ENCODE results near the gene RET. TPM values are rescaled to one million over a fixed set of nuclear protein-coding genes. Genes with fewer than 3 reads are reported as not detected.

Gene RET
- total and polyA plus RNA-seq, 2 of the 13 experiments (the other 11 are each of a cell fraction or from before 2014, with no cell fraction given), result 0.02 TPM; not detected in 1

DNA sequence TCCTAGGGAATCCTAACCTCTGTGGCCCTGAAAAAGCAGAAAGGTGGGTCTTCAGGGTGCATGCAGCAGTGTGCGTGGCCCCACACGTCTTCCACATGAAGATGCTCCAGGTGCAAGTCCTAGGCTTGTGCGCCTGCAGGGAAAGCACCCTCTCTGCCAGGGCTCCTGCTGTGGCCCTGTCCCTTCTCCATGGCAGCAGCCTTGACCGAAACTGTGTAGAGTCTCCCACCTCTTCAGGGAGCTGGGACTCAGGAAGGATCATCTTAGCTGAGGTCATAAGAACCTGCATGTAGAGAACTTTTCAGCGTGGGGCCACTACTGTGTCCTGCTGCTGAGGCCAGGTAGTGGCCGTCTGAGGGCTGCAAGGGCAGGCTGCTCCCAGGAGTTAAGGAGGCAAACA, 55.0 kb downstream of the RET start:
- ATAC-seq, result no peak
- no TSS peak for BruUV-seq (replicated peaks)
- Histone ChIP-seq H3K4me2 (ENCODE audit: low read depth, low read length) (no peak overlapping the region), H3K9me3 (ENCODE audit: low read length) (no peaks in the 10 kb centered on the region), H3K27ac (ENCODE audit: extremely low read length, insufficient read depth, low read length) (no peak overlapping the region), H4K20me1 (ENCODE audit: insufficient read depth, low read length) (no peaks in the 10 kb centered on the region), H3K4me3 (replicated peaks in 1 of 3; ENCODE audit: insufficient read depth in 1 of 3, low read depth in 2 of 3, low read length in 3 of 3) (no peak overlapping the region), H3K4me1 (ENCODE audit: insufficient read depth, low read length) (peaks cover 6% of the 10 kb centered on the region), H2AFZ (ENCODE audit: low read length) (no peak overlapping the region), H3K79me2 (ENCODE audit: insufficient read depth, low read length) (no peaks in the 10 kb centered on the region), H3K36me3 (replicated peaks in 1 of 2; ENCODE audit: control insufficient read depth in 1 of 2, insufficient read depth in 2 of 2, low read length in 2 of 2) (no peaks in the 10 kb centered on the region), H3K9ac (ENCODE audit: insufficient read depth, low read depth, low read length) (no peak overlapping the region), H3K27me3 (ENCODE audit: control insufficient read depth in 1 of 2, insufficient read depth in 2 of 2, low read length in 2 of 2) (peaks cover 4 to 39% of the 10 kb centered on the region in 2 experiments)
- ChIA-PET CTCF (ENCODE audit: low intra/inter-chr PET ratio, low total read pairs) (no interaction called here), POLR2A (no interaction called here)
- TF ChIP-seq HIVEP1 (CRISPR knock-in tag; IDR thresholded peaks at IDR 0.05) (no peak), TEAD2 (CRISPR knock-in tag; IDR thresholded peaks at IDR 0.05) (no peak), ZNF773 (CRISPR knock-in tag; IDR thresholded peaks at IDR 0.05; ENCODE audit: borderline replicate concordance) (no peak), HOXA9 (CRISPR knock-in tag; IDR thresholded peaks at IDR 0.05; ENCODE audit: borderline replicate concordance) (no peak), ZNF121 (CRISPR knock-in tag; IDR thresholded peaks at IDR 0.05) (no peak), ZBTB42 (CRISPR knock-in tag; IDR thresholded peaks at IDR 0.05) (no peak), MAFK (conservative IDR thresholded peaks at IDR 0.05 in 1 of 2, IDR thresholded peaks at IDR 0.05 in 1 of 2; ENCODE audit: low read length in 2 of 2) (no peak), ZBTB7A (CRISPR knock-in tag; IDR thresholded peaks at IDR 0.05) (no peak), JUND (CRISPR knock-in tag; IDR thresholded peaks at IDR 0.05) (no peak), ZNF350 (CRISPR knock-in tag; IDR thresholded peaks at IDR 0.05; ENCODE audit: borderline replicate concordance, low read depth) (no peak)
- TF ChIP-seq, protein P1, sequence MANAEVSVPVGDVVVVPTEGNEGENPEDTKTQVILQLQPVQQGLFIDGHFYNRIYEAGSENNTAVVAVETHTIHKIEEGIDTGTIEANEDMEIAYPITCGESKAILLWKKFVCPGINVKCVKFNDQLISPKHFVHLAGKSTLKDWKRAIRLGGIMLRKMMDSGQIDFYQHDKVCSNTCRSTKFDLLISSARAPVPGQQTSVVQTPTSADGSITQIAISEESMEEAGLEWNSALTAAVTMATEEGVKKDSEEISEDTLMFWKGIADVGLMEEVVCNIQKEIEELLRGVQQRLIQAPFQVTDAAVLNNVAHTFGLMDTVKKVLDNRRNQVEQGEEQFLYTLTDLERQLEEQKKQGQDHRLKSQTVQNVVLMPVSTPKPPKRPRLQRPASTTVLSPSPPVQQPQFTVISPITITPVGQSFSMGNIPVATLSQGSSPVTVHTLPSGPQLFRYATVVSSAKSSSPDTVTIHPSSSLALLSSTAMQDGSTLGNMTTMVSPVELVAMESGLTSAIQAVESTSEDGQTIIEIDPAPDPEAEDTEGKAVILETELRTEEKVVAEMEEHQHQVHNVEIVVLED (CRISPR knock-in tag; IDR thresholded peaks at IDR 0.05; ENCODE audit: borderline replicate concordance), result no peak
- TF ChIP-seq, protein P2, sequence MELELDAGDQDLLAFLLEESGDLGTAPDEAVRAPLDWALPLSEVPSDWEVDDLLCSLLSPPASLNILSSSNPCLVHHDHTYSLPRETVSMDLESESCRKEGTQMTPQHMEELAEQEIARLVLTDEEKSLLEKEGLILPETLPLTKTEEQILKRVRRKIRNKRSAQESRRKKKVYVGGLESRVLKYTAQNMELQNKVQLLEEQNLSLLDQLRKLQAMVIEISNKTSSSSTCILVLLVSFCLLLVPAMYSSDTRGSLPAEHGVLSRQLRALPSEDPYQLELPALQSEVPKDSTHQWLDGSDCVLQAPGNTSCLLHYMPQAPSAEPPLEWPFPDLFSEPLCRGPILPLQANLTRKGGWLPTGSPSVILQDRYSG (CRISPR knock-in tag; IDR thresholded peaks at IDR 0.05), result no peak
- TF ChIP-seq, protein P3, sequence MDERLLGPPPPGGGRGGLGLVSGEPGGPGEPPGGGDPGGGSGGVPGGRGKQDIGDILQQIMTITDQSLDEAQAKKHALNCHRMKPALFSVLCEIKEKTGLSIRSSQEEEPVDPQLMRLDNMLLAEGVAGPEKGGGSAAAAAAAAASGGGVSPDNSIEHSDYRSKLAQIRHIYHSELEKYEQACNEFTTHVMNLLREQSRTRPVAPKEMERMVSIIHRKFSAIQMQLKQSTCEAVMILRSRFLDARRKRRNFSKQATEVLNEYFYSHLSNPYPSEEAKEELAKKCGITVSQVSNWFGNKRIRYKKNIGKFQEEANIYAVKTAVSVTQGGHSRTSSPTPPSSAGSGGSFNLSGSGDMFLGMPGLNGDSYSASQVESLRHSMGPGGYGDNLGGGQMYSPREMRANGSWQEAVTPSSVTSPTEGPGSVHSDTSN (CRISPR knock-in tag; IDR thresholded peaks at IDR 0.05), result no peak
- TF ChIP-seq, protein P4, sequence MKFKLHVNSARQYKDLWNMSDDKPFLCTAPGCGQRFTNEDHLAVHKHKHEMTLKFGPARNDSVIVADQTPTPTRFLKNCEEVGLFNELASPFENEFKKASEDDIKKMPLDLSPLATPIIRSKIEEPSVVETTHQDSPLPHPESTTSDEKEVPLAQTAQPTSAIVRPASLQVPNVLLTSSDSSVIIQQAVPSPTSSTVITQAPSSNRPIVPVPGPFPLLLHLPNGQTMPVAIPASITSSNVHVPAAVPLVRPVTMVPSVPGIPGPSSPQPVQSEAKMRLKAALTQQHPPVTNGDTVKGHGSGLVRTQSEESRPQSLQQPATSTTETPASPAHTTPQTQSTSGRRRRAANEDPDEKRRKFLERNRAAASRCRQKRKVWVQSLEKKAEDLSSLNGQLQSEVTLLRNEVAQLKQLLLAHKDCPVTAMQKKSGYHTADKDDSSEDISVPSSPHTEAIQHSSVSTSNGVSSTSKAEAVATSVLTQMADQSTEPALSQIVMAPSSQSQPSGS (CRISPR knock-in tag; IDR thresholded peaks at IDR 0.05), result no peak
- WGBS (ENCODE audit: low lambda C conversion rate), result 0% methylated on average over 1 of the region's 6 CpGs
- no peak for FAIRE-seq
- intact Hi-C loops (cut with micrococcal nuclease; ENCODE audit: unreplicated experiment) (no loop called here), in situ Hi-C loops (cut with HindIII; ENCODE audit: extremely low pct_ligation_motif_present, low pct_unique_long_range_greater_than_20kb) (no loop called here)
- DNase-seq (ENCODE audit: low spot score), result no peak

Data from HepG2 (cell line).